Measurements from ENCODE around the gene TSC2.
A peak's percentile ranks its signal among the peaks of the same experiment; 100 is the strongest.

The TSC2 gene

DNA sequence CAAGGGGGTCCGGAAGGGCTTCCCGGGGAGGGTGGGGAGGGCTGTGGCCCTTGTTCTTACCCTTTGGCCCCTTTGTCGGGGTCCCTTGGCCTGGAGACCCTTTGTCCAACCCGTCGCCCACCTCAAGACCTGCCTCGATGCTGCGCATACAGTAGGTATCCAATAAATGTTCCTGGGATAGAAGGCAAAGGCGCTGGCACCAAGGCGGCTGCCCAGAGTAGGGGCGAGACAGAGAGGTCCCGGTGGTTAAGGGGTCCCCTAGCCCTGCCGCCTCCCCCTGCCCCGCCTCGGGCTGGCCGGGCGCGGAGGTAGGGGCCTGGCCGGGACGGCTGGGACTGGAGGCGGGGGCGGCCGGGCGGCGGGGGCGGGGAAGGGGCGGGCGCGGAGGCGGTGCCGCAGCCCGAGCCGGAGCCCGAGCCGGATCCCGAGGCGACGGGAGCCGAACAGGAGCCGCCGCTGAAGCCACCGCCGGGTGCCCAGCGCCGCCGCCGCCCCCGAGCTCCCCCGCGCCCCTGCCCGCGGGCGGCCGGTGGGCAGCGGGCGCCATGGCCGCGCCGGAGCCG, 21.2 kb upstream of the TSC2 start, which contains the start of gene NHERF2:
NHERF2 (plus strand) TSS at position 442 of the 563 bp plus-strand sequence; CDS start at position 546, 104 bp downstream.
- H3K36me3 ChIP-seq (ENCODE audit: control insufficient read depth in 1 of 2, insufficient read depth in 2 of 2, low read length in 2 of 2) = no peaks in the 10 kb centered on the region
- no peaks in the 10 kb centered on the region for H3K27me3 ChIP-seq (ENCODE audit: low read depth, low read length)
- peak within 1 kb of the TSS; percentile 69 to 78 for H3K4me3 ChIP-seq (ENCODE audit: low read depth in 1 of 2, low read length in 2 of 2)
- H3K4me1 ChIP-seq (ENCODE audit: control insufficient read depth in 1 of 2, insufficient read depth in 2 of 2, low read length in 2 of 2) = peaks cover 6 to 51% of the 10 kb centered on the region in 2 donors
- no peak within 1 kb of the TSS for H3K27ac ChIP-seq (ENCODE audit: low read length)
- H3K9me3 ChIP-seq (ENCODE audit: control insufficient read depth in 1 of 2, low read length in 2 of 2) = no peaks in the 10 kb centered on the region

GRCh38 chr16:2027024-2028010, 20.5 kb upstream of the TSC2 start:
- Histone ChIP-seq H3K4me1 (ENCODE audit: control insufficient read depth in 1 of 2, insufficient read depth in 2 of 2, low read length in 2 of 2) (peaks cover 6 to 50% of the 10 kb centered on the region in 2 donors), H3K4me3 (ENCODE audit: low read depth in 1 of 2, low read length in 2 of 2) (peak overlapping the region; percentile 69 to 78), H3K36me3 (ENCODE audit: control insufficient read depth in 1 of 2, insufficient read depth in 2 of 2, low read length in 2 of 2) (no peaks in the 10 kb centered on the region), H3K27me3 (ENCODE audit: low read depth, low read length) (no peaks in the 10 kb centered on the region), H3K27ac (ENCODE audit: low read length) (no peak overlapping the region), H3K9me3 (ENCODE audit: control insufficient read depth in 1 of 2, low read length in 2 of 2) (no peaks in the 10 kb centered on the region)

GRCh38 chr16:2028146-2028545, 19.6 kb upstream of the TSC2 start:
- Histone ChIP-seq H3K27ac (ENCODE audit: low read length) (no peak overlapping the region), H3K4me1 (ENCODE audit: control insufficient read depth in 1 of 2, insufficient read depth in 2 of 2, low read length in 2 of 2) (peaks cover 6 to 48% of the 10 kb centered on the region in 2 donors), H3K36me3 (ENCODE audit: control insufficient read depth in 1 of 2, insufficient read depth in 2 of 2, low read length in 2 of 2) (no peaks in the 10 kb centered on the region), H3K27me3 (ENCODE audit: low read depth, low read length) (no peaks in the 10 kb centered on the region), H3K9me3 (ENCODE audit: control insufficient read depth in 1 of 2, low read length in 2 of 2) (no peaks in the 10 kb centered on the region), H3K4me3 (ENCODE audit: low read depth in 1 of 2, low read length in 2 of 2) (peak overlapping the region; percentile 69 to 78)

DNA sequence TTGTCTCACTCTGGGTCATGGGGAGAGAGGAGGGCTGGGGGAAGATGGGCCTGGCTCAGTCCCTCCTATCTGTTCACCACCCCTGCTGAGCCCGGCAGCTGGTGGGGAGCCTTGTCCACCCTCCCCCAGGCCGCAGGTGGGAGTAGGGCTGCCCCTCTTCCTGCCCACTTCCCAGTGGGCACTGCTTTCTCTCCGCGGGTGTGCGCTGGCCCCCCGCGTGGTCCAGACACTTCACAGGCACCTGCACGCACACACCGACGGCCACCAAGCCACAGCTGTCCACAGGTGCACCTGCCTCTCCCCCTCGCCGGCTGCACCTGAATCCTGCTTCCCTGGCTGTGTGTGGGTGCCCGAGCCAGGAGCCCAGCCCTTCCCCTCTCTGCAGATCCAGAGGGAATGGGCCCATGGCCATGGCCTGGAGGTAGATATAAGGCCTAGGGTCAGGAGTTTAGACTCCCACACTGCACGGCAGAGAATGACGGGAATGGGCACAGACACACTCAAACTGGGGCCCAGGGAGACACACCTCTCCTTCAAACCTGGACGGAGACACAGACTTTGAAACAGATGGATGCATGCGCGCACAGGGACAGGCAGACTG, 19.1 kb upstream of the TSC2 start:
- Histone ChIP-seq H3K4me3 (ENCODE audit: low read depth in 1 of 2, low read length in 2 of 2) (peak overlapping the region; percentile 3 to 78), H3K27me3 (ENCODE audit: low read depth, low read length) (no peaks in the 10 kb centered on the region), H3K27ac (ENCODE audit: low read length) (no peak overlapping the region)

DNA sequence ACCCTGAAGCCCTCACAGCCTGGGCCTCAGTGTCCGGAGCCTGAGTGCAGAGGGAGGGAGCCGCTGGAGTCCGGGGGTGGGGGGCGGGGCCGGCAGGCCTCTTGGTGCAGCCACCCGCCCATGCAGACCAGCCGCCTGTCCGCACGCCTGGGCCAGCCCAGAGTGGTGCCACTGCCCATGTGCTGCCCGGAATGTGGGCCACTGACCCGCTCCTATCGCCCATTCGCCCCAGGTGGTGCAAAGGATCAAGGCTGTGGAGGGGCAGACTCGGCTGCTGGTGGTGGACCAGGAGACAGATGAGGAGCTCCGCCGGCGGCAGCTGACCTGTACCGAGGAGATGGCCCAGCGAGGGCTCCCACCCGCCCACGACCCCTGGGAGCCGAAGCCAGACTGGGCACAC, 18.4 kb upstream of the TSC2 start:
- H3K27me3 ChIP-seq (ENCODE audit: low read depth, low read length) = no peaks in the 10 kb centered on the region
- no peak overlapping the region for H3K27ac ChIP-seq (ENCODE audit: low read length)
- H3K36me3 ChIP-seq (ENCODE audit: control insufficient read depth in 1 of 2, insufficient read depth in 2 of 2, low read length in 2 of 2) = no peaks in the 10 kb centered on the region
- no peaks in the 10 kb centered on the region for H3K9me3 ChIP-seq (ENCODE audit: control insufficient read depth in 1 of 2, low read length in 2 of 2)
- peak overlapping the region in 1 of 2 donors; percentile 32 for H3K4me3 ChIP-seq (ENCODE audit: low read depth in 1 of 2, low read length in 2 of 2)
- peaks cover 6 to 49% of the 10 kb centered on the region in 2 donors for H3K4me1 ChIP-seq (ENCODE audit: control insufficient read depth in 1 of 2, insufficient read depth in 2 of 2, low read length in 2 of 2)

More for the DNA sequence above, 19.1 kb upstream of the TSC2 start:
- Histone ChIP-seq H3K4me1 (ENCODE audit: control insufficient read depth in 1 of 2, insufficient read depth in 2 of 2, low read length in 2 of 2) (peaks cover 6 to 48% of the 10 kb centered on the region in 2 donors), H3K36me3 (ENCODE audit: control insufficient read depth in 1 of 2, insufficient read depth in 2 of 2, low read length in 2 of 2) (no peaks in the 10 kb centered on the region), H3K9me3 (ENCODE audit: control insufficient read depth in 1 of 2, low read length in 2 of 2) (no peaks in the 10 kb centered on the region)

DNA sequence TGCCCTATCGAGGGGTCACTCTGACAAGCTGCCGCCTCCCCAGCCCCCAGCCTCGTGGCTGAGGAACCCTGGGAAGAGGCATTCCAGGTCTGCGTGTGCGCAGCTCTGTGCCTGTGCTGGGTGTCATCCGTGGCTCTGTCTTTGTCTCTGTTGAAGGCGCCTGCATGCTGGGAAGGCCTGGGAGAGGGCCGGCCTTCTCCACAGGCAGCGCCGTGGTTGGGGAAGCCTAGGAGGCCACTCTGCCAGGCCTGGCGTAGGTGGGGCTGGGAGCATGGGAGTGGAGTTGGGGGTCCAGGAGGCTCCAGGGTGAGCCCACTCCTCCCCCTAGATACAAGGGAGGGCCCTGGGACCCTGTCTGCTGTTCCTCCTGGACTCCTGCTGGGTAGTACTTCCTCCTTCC, 17.7 kb upstream of the TSC2 start:
- Histone ChIP-seq H3K9me3 (ENCODE audit: control insufficient read depth in 1 of 2, low read length in 2 of 2) (no peaks in the 10 kb centered on the region), H3K4me3 (ENCODE audit: low read depth in 1 of 2, low read length in 2 of 2) (peak overlapping the region in 1 of 2 donors; percentile 32), H3K27me3 (ENCODE audit: low read depth, low read length) (no peaks in the 10 kb centered on the region), H3K27ac (ENCODE audit: low read length) (no peak overlapping the region), H3K36me3 (ENCODE audit: control insufficient read depth in 1 of 2, insufficient read depth in 2 of 2, low read length in 2 of 2) (no peaks in the 10 kb centered on the region), H3K4me1 (ENCODE audit: control insufficient read depth in 1 of 2, insufficient read depth in 2 of 2, low read length in 2 of 2) (peaks cover 6 to 56% of the 10 kb centered on the region in 2 donors)

DNA sequence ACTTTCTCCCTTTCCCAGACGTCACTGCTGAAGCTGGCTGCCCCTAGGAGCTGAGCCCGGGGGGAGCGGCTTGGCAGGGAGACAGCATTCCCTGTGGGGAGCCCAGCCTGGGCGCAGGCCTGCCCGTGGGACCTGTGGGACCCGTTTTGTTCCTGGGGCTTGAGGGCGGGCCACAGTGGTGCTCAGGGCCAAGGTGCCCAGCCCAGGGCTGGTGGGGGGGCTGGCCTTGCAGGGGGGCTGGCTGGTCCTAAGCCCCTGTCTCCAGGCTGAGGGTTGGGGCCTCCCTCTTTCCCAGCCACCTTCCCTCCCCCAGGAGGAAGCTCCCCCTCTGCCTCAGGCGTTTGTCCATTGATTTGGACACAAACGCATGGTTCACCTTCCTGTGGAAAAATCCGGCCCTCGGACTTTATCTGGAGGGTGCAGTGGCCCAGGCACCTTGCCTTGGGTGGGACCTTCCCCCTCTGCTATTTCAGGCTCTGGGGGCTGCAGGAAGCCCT, 16.7 kb upstream of the TSC2 start:
- H3K27ac ChIP-seq (ENCODE audit: low read length) = no peak overlapping the region
- no peaks in the 10 kb centered on the region for H3K27me3 ChIP-seq (ENCODE audit: low read depth, low read length)
- H3K36me3 ChIP-seq (ENCODE audit: control insufficient read depth in 1 of 2, insufficient read depth in 2 of 2, low read length in 2 of 2) = no peaks in the 10 kb centered on the region
- H3K4me1 ChIP-seq (ENCODE audit: control insufficient read depth in 1 of 2, insufficient read depth in 2 of 2, low read length in 2 of 2) = peaks cover 9 to 58% of the 10 kb centered on the region in 2 donors
- H3K9me3 ChIP-seq (ENCODE audit: control insufficient read depth in 1 of 2, low read length in 2 of 2) = no peaks in the 10 kb centered on the region
- no peak overlapping the region for H3K4me3 ChIP-seq (ENCODE audit: low read depth in 1 of 2, low read length in 2 of 2)

DNA sequence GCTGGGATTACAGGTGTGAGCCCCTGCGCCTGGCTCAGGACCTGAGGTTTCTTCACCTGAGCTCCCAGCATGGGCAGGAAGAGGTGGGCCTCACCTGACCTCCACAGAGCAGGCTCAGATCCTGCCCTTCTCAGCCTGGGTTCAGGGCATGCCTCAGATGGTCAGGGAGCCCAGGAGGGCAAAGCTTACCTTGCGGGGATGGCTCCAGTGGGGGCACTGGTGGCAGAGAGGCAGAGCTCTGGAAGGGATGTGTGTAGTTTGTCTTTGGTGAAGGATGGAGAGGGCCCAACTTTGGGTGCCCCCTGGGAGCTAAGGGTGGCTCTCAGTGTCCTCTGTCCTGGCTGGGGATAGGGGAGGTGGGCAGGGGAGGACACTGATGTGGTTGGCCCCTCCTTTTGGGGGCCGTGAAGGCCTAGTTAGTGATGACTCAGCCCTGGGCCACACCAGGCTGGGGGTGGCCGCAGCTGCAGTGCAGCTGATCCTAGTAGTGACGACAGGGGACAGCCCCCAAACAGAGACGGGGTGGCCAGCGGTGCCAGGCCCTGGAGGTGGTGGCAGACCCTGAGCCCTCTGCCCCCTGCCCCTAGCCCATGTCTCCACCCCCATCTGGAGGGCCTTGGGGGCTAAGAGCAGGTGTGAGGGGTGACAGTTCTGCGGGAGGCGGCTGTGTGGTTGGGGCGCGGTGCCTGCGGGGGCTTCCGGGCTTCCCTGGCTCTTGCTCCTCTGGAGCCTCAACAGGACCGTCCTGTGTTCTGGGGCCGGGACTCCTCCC, 15.3 kb upstream of the TSC2 start:
- peak overlapping the region in 1 of 2 donors; percentile 44 for H3K4me3 ChIP-seq (ENCODE audit: low read depth in 1 of 2, low read length in 2 of 2)
- H3K27me3 ChIP-seq (ENCODE audit: low read depth, low read length) = no peaks in the 10 kb centered on the region
- H3K4me1 ChIP-seq (ENCODE audit: control insufficient read depth in 1 of 2, insufficient read depth in 2 of 2, low read length in 2 of 2) = peaks cover 8 to 63% of the 10 kb centered on the region in 2 donors
- peaks cover 0 to 5% of the 10 kb centered on the region in 2 donors for H3K36me3 ChIP-seq (ENCODE audit: control insufficient read depth in 1 of 2, insufficient read depth in 2 of 2, low read length in 2 of 2)
- no peaks in the 10 kb centered on the region for H3K9me3 ChIP-seq (ENCODE audit: control insufficient read depth in 1 of 2, low read length in 2 of 2)
- H3K27ac ChIP-seq (ENCODE audit: low read length) = peak overlapping the region; percentile 45

GRCh38 chr16:2033057-2033908, 14.5 kb upstream of the TSC2 start:
- Histone ChIP-seq H3K36me3 (ENCODE audit: control insufficient read depth in 1 of 2, insufficient read depth in 2 of 2, low read length in 2 of 2) (peaks cover 0 to 8% of the 10 kb centered on the region in 2 donors), H3K4me3 (ENCODE audit: low read depth in 1 of 2, low read length in 2 of 2) (peak overlapping the region; percentile 44 to 50), H3K9me3 (ENCODE audit: control insufficient read depth in 1 of 2, low read length in 2 of 2) (no peaks in the 10 kb centered on the region), H3K27me3 (ENCODE audit: low read depth, low read length) (no peaks in the 10 kb centered on the region), H3K4me1 (ENCODE audit: control insufficient read depth in 1 of 2, insufficient read depth in 2 of 2, low read length in 2 of 2) (peaks cover 3 to 62% of the 10 kb centered on the region in 2 donors), H3K27ac (ENCODE audit: low read length) (peak overlapping the region; percentile 75)
